Pancreas (tissue), 10 donors: ENCODE data around the gene EHF. TPM values are rescaled to one million over a fixed set of nuclear protein-coding genes. Genes with fewer than 3 reads are reported as not detected.

ENCODE experiments used
- ATAC-seq, 4 donors: fragments of 200-7000 bp; cut with Tn5 transposase; one replicate each; pipeline versions ENCODE4 v1.8.0 to v1.9.1; 2020; ENCODE audit warnings: mild to moderate bottlenecking in 4 of 4, moderate library complexity in 4 of 4
- DNase-seq, 6 donors: peaks; one replicate each; pipeline ENCODE4 v3.0.0-alpha.2; 2020
- FAIRE-seq: peaks from 2 replicates; lab custom pipeline; 2012; peaks lifted over from hg19 to GRCh38; lab: Jason Lieb, UNC
- H3K27ac ChIP-seq, 4 donors: fragments of 200-600 bp; sonication (generic); 1 replicate in 3 of 4; 2 replicates in 1 of 4; pipeline versions ENCODE4 v1.5.0 to v1.8.0; 2020
- H3K27me3 ChIP-seq, 4 donors: fragments of 200-600 bp; one replicate each; pipeline ENCODE4 v1.8.0; 2021
- H3K36me3 ChIP-seq, 3 donors: fragments of 200-600 bp; sonication (generic) in 1 of 3; one replicate each; pipeline versions ENCODE4 v1.5.0 to v1.8.0; 2020 to 2021
- H3K4me1 ChIP-seq, 3 donors: fragments of 200-600 bp; one replicate each; pipeline ENCODE4 v1.8.0; 2021
- H3K4me3 ChIP-seq, 4 donors: fragments of 200-600 bp; sonication (generic) in 2 of 4; one replicate each; pipeline versions ENCODE4 v1.5.0 to v1.8.0; 2020 to 2021
- H3K9me3 ChIP-seq, 4 donors: fragments of 200-600 bp; one replicate each; pipeline ENCODE4 v1.8.0; 2021
- CTCF ChIP-seq, 4 donors: fragments of 200-600 bp; sonication (generic) in 3 of 4; IDR thresholded peaks; one replicate each; pipeline versions ENCODE4 v1.5.0 to v1.8.0; 2021; ENCODE audit warnings: antibody characterized with exemption in 4 of 4
- WGBS, 2 donors: extraction: QIAGEN DNeasy Blood & Tissue Kit; methylation state at CpG; one replicate each; pipeline ENCODE4 v1.1.7; 2013; 5-methylcytosine and 5-hydroxymethylcytosine counted together
- intact Hi-C, 3 donors: fragments of 100-400 bp; cut with DNase I; formaldehyde crosslinking; loops; one replicate each; pipeline versions ENCODE4 v1.11.1 to v1.14.2; 2022
- polyA plus RNA-seq, 2 donors: library from polyadenylated mRNA; stranded (reverse); fragments of 200-250 nt; gene quantifications; one replicate each; pipeline ENCODE4 v1.2.3, GENCODE V29; 2013
- total RNA-seq, 6 donors: library from RNA; stranded (reverse); fragmentation: NEBNext Ultra II Directional in 4 of 6; extraction: Animal tissue kit (Norgen Biotek cat#: 25700) in 4 of 6; gene quantifications; one replicate each; pipeline versions ENCODE4 v1.2.1 to v1.2.4, GENCODE V29; 2021 to 2023
- donor health status: healthy with polysubstance abuse.
- donor health status: DM: no; HTN: no; CAD: no; lungs with moderate emphysema.
- donor health status: DM: no; HTN: no; CAD: no.
- donor health status: control.
- donor health status: control.
- donor health status: Bipolar disorder and iron deficiency.
- donor health status: DM: yes; HTN: yes; CAD: no.
- donor health status: DM: no; HTN: no; CAD: no.
- donor health status: DM: no; HTN: no; CAD: no.
- donor health status: DM: yes; HTN: yes; CAD: no.

EHF gene
- total and polyA plus RNA-seq, 8 donors: 7.7 to 58.2 (median 32.4) TPM

- 68 to 71% methylated on average over 9 of the region's 9 CpGs for WGBS, 2 donors
- no peak for FAIRE-seq
- no peak overlapping the region for H3K27ac ChIP-seq
- no peak for ATAC-seq
- DNase-seq: no peak
- no peaks in the 10 kb centered on the region for H3K9me3 ChIP-seq
- no peak overlapping the region for H3K4me3 ChIP-seq
- no peaks in the 10 kb centered on the region for H3K27me3 ChIP-seq
- intact Hi-C loops: no loop called here
- H3K36me3 ChIP-seq: peaks cover 0 to 35% (median 7%) of the 10 kb centered on the region in 3 donors
- H3K4me1 ChIP-seq: peaks cover 33 to 36% (median 34%) of the 10 kb centered on the region in 3 donors
- no peak for TF ChIP-seq CTCF (IDR thresholded peaks at IDR 0.05)
Measured at GRCh38 chr11:34644669-34645406, 23.9 kb downstream of the EHF start.

DNA sequence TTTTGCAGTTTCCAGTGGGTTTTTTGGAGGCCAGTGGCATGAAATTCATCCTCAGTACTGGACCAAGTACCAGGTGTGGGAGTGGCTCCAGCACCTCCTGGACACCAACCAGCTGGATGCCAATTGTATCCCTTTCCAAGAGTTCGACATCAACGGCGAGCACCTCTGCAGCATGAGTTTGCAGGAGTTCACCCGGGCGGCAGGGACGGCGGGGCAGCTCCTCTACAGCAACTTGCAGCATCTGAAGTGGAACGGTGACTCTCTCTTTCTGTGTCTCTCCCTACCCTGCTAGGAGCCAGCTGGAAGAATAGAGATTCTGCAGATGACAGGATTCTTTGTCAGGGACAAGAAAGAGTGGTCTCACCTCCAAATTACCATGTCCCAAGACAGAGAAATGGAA lies 25.5 kb downstream of the EHF start:
- 87 to 90% methylated on average over 8 of the region's 8 CpGs for WGBS, 2 donors
- H3K4me1 ChIP-seq: peaks cover 20 to 26% (median 21%) of the 10 kb centered on the region in 3 donors
- no peak overlapping the region for H3K27ac ChIP-seq
- DNase-seq: no peak
- H3K27me3 ChIP-seq: no peaks in the 10 kb centered on the region
- FAIRE-seq: no peak
- intact Hi-C loops: no loop called here
- no peaks in the 10 kb centered on the region for H3K9me3 ChIP-seq
- ATAC-seq: no peak
- no peak overlapping the region for H3K4me3 ChIP-seq
- TF ChIP-seq CTCF (IDR thresholded peaks at IDR 0.05): no peak
- peaks cover 0 to 39% (median 7%) of the 10 kb centered on the region in 3 donors for H3K36me3 ChIP-seq

GRCh38 chr11:34647131-34647530 lies 26.2 kb downstream of the EHF start:
- Histone ChIP-seq H3K4me1 (peaks cover 15 to 20% (median 18%) of the 10 kb centered on the region in 3 donors), H3K27me3 (no peaks in the 10 kb centered on the region), H3K27ac (no peak overlapping the region), H3K36me3 (peaks cover 0 to 45% (median 7%) of the 10 kb centered on the region in 3 donors), H3K9me3 (no peaks in the 10 kb centered on the region), H3K4me3 (no peak overlapping the region)
- WGBS, 2 donors: 80 to 83% methylated on average over 2 of the region's 2 CpGs
- no peak for FAIRE-seq
- DNase-seq: no peak
- no peak for TF ChIP-seq CTCF (IDR thresholded peaks at IDR 0.05)
- no peak for ATAC-seq
- intact Hi-C loops: no loop called here

GRCh38 chr11:34647532-34647931 lies 26.6 kb downstream of the EHF start:
- intact Hi-C loops: no loop called here
- no peak for DNase-seq
- H3K27me3 ChIP-seq: no peaks in the 10 kb centered on the region
- peaks cover 0 to 45% (median 7%) of the 10 kb centered on the region in 3 donors for H3K36me3 ChIP-seq
- H3K9me3 ChIP-seq: no peaks in the 10 kb centered on the region
- no peak for ATAC-seq
- no peak for FAIRE-seq
- H3K4me3 ChIP-seq: no peak overlapping the region
- WGBS, 2 donors: 94 to 97% methylated on average over 3 of the region's 3 CpGs
- TF ChIP-seq CTCF (IDR thresholded peaks at IDR 0.05): no peak
- peaks cover 11 to 18% (median 17%) of the 10 kb centered on the region in 3 donors for H3K4me1 ChIP-seq
- no peak overlapping the region for H3K27ac ChIP-seq

GRCh38 chr11:34648036-34648435 lies 27.1 kb downstream of the EHF start:
- Histone ChIP-seq H3K4me3 (no peak overlapping the region), H3K27ac (no peak overlapping the region), H3K4me1 (peaks cover 7 to 19% (median 12%) of the 10 kb centered on the region in 3 donors), H3K9me3 (no peaks in the 10 kb centered on the region), H3K36me3 (peaks cover 0 to 45% (median 7%) of the 10 kb centered on the region in 3 donors), H3K27me3 (no peaks in the 10 kb centered on the region)
- no peak for TF ChIP-seq CTCF (IDR thresholded peaks at IDR 0.05)
- ATAC-seq (no peak), FAIRE-seq (no peak), DNase-seq (no peak)
- intact Hi-C loops: no loop called here
- 98 to 100% methylated on average over 1 of the region's 1 CpG for WGBS, 2 donors
